HG03064 (cell line): Measurements from ENCODE around the gene PPP4R3A.
"Not testable (repeated sequence)": the region's sequence is repeated elsewhere in the genome, so short reads cannot be mapped to it uniquely, and the experiment has no call there.

Source experiments
- ATAC-seq: cut with Tn5 transposase; IDR thresholded peaks from one replicate; pipeline ENCODE4 v1.9.1; 2021; ENCODE audit warnings: low read depth; ENCODE audit not compliant: unreplicated experiment

Gene PPP4R3A

GRCh38 chr14:91410771-91411536 is 99.2 kb downstream of the PPP4R3A start:
- no peak for ATAC-seq

GRCh38 chr14:91409928-91410718 is 100.0 kb downstream of the PPP4R3A start:
- no peak for ATAC-seq

- not testable (repeated sequence) for ATAC-seq
Observed at GRCh38 chr14:91409240-91409639, 100.9 kb downstream of the PPP4R3A start.
